ENCODE measurements around the gene ZNF99.
"Not testable (repeated sequence)": the region's sequence is repeated elsewhere in the genome, so short reads cannot be mapped to it uniquely, and the experiment has no call there.

The ZNF99 gene

GRCh38 chr19:22783651-22784410, at the start of gene ZNF99:
TSS of gene ZNF99 (minus strand) at chr19:22784151. CDS start at chr19:22784016, 135 bp downstream.
- DNase-seq (ENCODE audit: low spot score), result no peak

- DNase-seq (ENCODE audit: low spot score), result no peak
Observed at GRCh38 chr19:22832031-22832762, 48.2 kb upstream of the ZNF99 start, which contains the start of gene ZNF723. TSS of gene ZNF723 (plus strand) at chr19:22832291. CDS start at chr19:22832380, 89 bp downstream.

- DNase-seq (ENCODE audit: low spot score), result no peak
Observed at GRCh38 chr19:22831211-22831610, 47.3 kb upstream of the ZNF99 start.

GRCh38 chr19:22814124-22814523, 30.2 kb upstream of the ZNF99 start:
- no peak for DNase-seq (ENCODE audit: low spot score)

GRCh38 chr19:22807061-22807835, 23.3 kb upstream of the ZNF99 start:
- DNase-seq (ENCODE audit: low spot score), result no peak

GRCh38 chr19:22806418-22806817, 22.5 kb upstream of the ZNF99 start:
- DNase-seq (ENCODE audit: low spot score), result no peak

- no peak for DNase-seq (ENCODE audit: low spot score)
Observed at GRCh38 chr19:22797040-22797439, 13.1 kb upstream of the ZNF99 start.

- not testable (repeated sequence) for DNase-seq (ENCODE audit: low spot score)
Observed at GRCh38 chr19:22792863-22793262, 8.9 kb upstream of the ZNF99 start.

GRCh38 chr19:22735911-22736645, 47.9 kb downstream of the ZNF99 start:
- DNase-seq (ENCODE audit: low spot score), result no peak

- no peak for DNase-seq (ENCODE audit: low spot score)
Observed at GRCh38 chr19:22733691-22734090, 50.3 kb downstream of the ZNF99 start.

GRCh38 chr19:22728214-22728613, 55.7 kb downstream of the ZNF99 start:
- not testable (repeated sequence) for DNase-seq (ENCODE audit: low spot score)

GRCh38 chr19:22721533-22721932, 62.4 kb downstream of the ZNF99 start:
- DNase-seq (ENCODE audit: low spot score), result not testable (repeated sequence)

GRCh38 chr19:22708983-22709382, 75.0 kb downstream of the ZNF99 start:
- DNase-seq (ENCODE audit: low spot score), result no peak

GRCh38 chr19:22703096-22703495, 80.9 kb downstream of the ZNF99 start:
- DNase-seq (ENCODE audit: low spot score), result not testable (repeated sequence)

GRCh38 chr19:22702661-22703060, 81.3 kb downstream of the ZNF99 start:
- DNase-seq (ENCODE audit: low spot score), result not testable (repeated sequence)

All from COLO829 (cell line).